Measurements from ENCODE around the gene HPCAL1.
"Not testable (repeated sequence)": the region's sequence is repeated elsewhere in the genome, so short reads cannot be mapped to it uniquely, and the experiment has no call there.

Gene HPCAL1

GRCh38 chr2:10289891-10290290 is 12.8 kb upstream of the HPCAL1 start:
- TF ChIP-seq, protein P1, sequence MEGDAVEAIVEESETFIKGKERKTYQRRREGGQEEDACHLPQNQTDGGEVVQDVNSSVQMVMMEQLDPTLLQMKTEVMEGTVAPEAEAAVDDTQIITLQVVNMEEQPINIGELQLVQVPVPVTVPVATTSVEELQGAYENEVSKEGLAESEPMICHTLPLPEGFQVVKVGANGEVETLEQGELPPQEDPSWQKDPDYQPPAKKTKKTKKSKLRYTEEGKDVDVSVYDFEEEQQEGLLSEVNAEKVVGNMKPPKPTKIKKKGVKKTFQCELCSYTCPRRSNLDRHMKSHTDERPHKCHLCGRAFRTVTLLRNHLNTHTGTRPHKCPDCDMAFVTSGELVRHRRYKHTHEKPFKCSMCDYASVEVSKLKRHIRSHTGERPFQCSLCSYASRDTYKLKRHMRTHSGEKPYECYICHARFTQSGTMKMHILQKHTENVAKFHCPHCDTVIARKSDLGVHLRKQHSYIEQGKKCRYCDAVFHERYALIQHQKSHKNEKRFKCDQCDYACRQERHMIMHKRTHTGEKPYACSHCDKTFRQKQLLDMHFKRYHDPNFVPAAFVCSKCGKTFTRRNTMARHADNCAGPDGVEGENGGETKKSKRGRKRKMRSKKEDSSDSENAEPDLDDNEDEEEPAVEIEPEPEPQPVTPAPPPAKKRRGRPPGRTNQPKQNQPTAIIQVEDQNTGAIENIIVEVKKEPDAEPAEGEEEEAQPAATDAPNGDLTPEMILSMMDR (IDR thresholded peaks at IDR 0.05; ENCODE audit: control extremely low read depth, extremely low read depth, low read depth, missing control alignments), result no peak
- no peak for DNase-seq (ENCODE audit: extremely low spot score)
- ChIA-PET POLR2A (no interaction called here), CTCF (interaction anchor here (0.8 to 1.0 kb wide), 2 partner anchors 11 to 13 kb away, joined by 3 to 4 read pairs; partner anchors contain the start of gene HPCAL1)

GRCh38 chr2:10291376-10291775 is 11.3 kb upstream of the HPCAL1 start:
- DNase-seq (ENCODE audit: extremely low spot score); POLR2A ChIA-PET; CTCF ChIA-PET: not testable (repeated sequence)

GRCh38 chr2:10292033-10292432 is 10.7 kb upstream of the HPCAL1 start:
- POLR2A ChIA-PET, result no interaction called here
- CTCF ChIA-PET, result no interaction called here
- TF ChIP-seq, protein P1 (IDR thresholded peaks at IDR 0.05; ENCODE audit: control extremely low read depth, extremely low read depth, low read depth, missing control alignments), result no peak
- DNase-seq (ENCODE audit: extremely low spot score), result no peak

- ChIA-PET POLR2A (no interaction called here), CTCF (no interaction called here)
- TF ChIP-seq, protein P1 (IDR thresholded peaks at IDR 0.05; ENCODE audit: control extremely low read depth, extremely low read depth, low read depth, missing control alignments), result no peak
- no peak for DNase-seq (ENCODE audit: extremely low spot score)
These were observed 9.1 kb upstream of the HPCAL1 start for GRCh38 chr2:10293603-10294002.

GRCh38 chr2:10294077-10294476 is 8.6 kb upstream of the HPCAL1 start:
- DNase-seq (ENCODE audit: extremely low spot score), result no peak
- CTCF ChIA-PET, result no interaction called here
- TF ChIP-seq, protein P1 (IDR thresholded peaks at IDR 0.05; ENCODE audit: control extremely low read depth, extremely low read depth, low read depth, missing control alignments), result no peak
- POLR2A ChIA-PET, result no interaction called here

GRCh38 chr2:10295649-10296048 is 7.1 kb upstream of the HPCAL1 start:
- ChIA-PET POLR2A (interaction anchor here (0.6 kb wide), 1 partner anchor 51 kb away, joined by 3 read pairs; no protein-coding TSS in a partner anchor), CTCF (interaction anchor here (0.9 to 1.9 kb wide), 5 partner anchors 8 to 311 kb away, joined by 3 to 7 read pairs (median 3); no protein-coding TSS in a partner anchor)
- DNase-seq (ENCODE audit: extremely low spot score), result not testable (repeated sequence)

GRCh38 chr2:10296142-10296541 is 6.6 kb upstream of the HPCAL1 start:
- no peak for DNase-seq (ENCODE audit: extremely low spot score)
- ChIA-PET POLR2A (interaction anchor here (0.6 kb wide), 1 partner anchor 52 kb away, joined by 3 read pairs; no protein-coding TSS in a partner anchor), CTCF (interaction anchor here (0.9 to 1.9 kb wide), 4 partner anchors 10 to 311 kb away, joined by 3 to 7 read pairs (median 3); no protein-coding TSS in a partner anchor)
- TF ChIP-seq, protein P1 (IDR thresholded peaks at IDR 0.05; ENCODE audit: control extremely low read depth, extremely low read depth, low read depth, missing control alignments), result no peak

Measured in GM10248 (cell line).